Ovary (tissue), 3 donors: ENCODE results near the gene MRPS25.

ENCODE experiments used
- CTCF ChIP-seq, 3 donors: fragments of 450-650 bp in 2 of 3; fragments of 200-600 bp in 1 of 3; IDR thresholded peaks; one replicate each; pipeline versions ENCODE4 v1.5.1 to v1.8.0; 2016 to 2022; ENCODE audit warnings: antibody characterized with exemption in 3 of 3, mild to moderate bottlenecking in 1 of 3
- POLR2A ChIP-seq: fragments of 450-650 bp; IDR thresholded peaks from one replicate; pipeline ENCODE4 v1.6.1; 2017; ENCODE audit warnings: antibody characterized with exemption, mild to moderate bottlenecking, moderate library complexity
- donor health status: DM: no; HTN: no; CAD: no.

GRCh38 chr3:15040844-15041243, 24.3 kb downstream of the MRPS25 start:
- TF ChIP-seq CTCF (IDR thresholded peaks at IDR 0.05): no peak
- no peak for TF ChIP-seq POLR2A
